Anterior cingulate cortex (tissue), 58 donors: ENCODE measurements around the gene ERG.

Source experiments
- DNase-seq, 58 donors: peaks; one replicate each; lab custom pipeline; 2025; lab: John Stamatoyannopoulos, UW

Gene ERG

GRCh38 chr21:38439426-38439825 is 58.9 kb downstream of the ERG start:
- no peak for DNase-seq

- DNase-seq = no peak
Measured at GRCh38 chr21:38438462-38438893, 59.8 kb downstream of the ERG start.

- no peak for DNase-seq
Measured at GRCh38 chr21:38436341-38436740, 61.9 kb downstream of the ERG start.

DNA sequence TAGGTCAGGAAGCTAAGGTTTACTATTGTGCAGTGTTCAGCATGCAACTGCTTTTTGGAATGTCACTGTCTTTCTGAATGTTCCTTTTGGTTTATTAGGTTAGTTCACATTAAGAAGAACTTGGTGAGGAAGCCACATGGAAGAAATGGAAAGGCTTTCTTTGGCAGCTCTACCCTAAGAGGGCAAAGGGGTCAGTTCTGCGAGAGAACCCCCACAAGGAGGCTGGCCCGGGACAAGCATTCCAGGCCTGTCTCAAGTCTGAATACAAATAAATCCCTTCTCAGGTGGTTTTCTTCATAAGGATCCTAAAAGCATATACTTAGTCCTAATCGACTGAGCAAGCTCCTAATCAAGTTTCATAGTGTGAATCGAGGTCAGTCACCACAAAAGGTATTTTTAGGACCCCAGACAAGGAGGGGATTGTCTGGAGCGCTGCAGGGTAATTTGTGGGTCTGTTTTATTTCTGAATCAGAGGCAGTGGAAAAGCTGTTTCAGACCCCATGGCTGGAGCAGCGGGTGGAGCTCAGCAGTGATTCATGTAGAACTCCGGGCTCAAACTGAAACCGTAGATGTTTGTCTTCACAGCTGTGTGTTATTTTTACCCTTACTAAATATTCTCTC is 63.3 kb downstream of the ERG start:
- DNase-seq = no peak

GRCh38 chr21:38433471-38433870 is 64.8 kb downstream of the ERG start:
- no peak for DNase-seq

- no peak for DNase-seq
Measured at GRCh38 chr21:38430401-38430984, 67.8 kb downstream of the ERG start.

DNA sequence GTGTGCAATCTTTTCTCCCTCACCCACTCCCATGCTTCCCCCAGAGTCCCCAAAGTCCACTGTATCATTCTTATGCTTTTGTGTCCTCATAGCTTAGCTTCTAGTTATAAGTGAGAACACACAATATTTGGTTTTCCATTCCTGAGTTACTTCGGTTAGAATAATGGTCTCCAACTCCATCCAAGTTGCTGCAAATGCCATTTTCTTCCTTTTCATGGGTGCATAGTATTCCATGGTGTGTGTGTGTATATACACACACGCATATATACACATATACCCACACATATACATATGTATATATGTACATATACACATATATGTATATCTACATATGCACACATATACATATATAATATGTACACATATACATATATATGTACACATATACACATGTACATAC is 69.3 kb downstream of the ERG start:
- no peak for DNase-seq

- DNase-seq = no peak
Measured at GRCh38 chr21:38428211-38428610, 70.1 kb downstream of the ERG start.

- peak in 1 of 58 donors; percentile 16 for DNase-seq
Measured at GRCh38 chr21:38424305-38425019, 73.8 kb downstream of the ERG start.

DNA sequence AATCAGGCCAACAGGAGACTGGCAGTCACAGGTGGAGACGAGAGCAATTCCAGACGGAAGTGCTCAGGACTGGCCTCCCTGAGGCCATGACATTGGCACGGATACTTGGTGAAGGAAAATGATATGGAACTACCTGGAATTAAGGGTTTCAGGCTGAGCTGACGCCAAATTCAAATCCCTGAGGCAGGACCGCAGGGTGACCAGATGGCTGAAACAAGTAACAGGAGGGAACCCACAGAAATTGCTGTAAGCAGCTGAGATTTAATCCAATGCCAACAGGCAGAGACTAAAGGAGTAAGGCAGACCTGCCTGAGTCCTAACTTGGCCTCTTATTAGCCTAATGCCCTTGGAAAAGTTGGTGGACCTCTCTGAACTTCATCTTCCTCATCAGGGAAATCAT is 76.2 kb downstream of the ERG start:
- DNase-seq = no peak

- DNase-seq = no peak
Measured at GRCh38 chr21:38420140-38420539, 78.1 kb downstream of the ERG start.

GRCh38 chr21:38417726-38418125 is 80.6 kb downstream of the ERG start:
- DNase-seq = no peak

DNA sequence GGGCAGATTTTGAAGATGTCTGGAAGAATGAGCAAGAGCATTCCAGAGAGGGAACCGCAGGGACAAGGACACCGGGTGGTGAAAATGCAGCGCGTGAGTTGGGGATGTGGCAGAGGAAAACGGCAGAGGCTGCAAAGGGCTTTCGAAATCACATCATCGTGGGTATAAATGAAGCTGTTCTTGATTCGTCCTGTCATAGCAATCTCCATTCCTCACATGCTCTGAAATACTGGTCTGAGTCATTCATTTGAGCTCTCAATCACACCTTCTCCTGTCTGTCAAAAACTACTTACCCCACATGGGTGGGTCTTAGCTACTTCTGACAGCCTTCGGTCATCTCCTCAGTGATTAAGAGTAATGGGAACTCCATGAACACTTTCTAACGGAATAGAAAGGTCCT is 81.5 kb downstream of the ERG start:
- DNase-seq = no peak

GRCh38 chr21:38413958-38414548 is 84.2 kb downstream of the ERG start:
- no peak for DNase-seq

GRCh38 chr21:38410466-38410865 is 87.8 kb downstream of the ERG start:
- no peak for DNase-seq

DNA sequence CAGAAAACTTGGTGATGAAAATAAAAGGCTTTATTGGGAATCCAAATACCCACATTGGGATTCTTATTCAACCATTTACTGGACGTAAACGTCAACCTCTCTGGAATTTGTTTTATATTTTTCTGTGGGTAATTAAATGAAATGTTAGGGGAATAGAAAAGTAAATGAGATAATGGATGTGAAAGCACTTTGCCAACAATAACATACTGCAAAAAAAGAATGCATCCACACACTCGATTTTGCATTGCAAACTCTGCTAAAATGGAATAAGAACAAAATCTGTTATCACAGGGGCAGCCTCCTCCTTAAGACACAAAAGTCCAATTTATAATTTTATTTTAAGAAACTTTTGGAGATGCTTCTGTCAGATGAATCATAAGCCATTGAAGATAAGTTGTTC is 88.4 kb downstream of the ERG start:
- no peak for DNase-seq

DNA sequence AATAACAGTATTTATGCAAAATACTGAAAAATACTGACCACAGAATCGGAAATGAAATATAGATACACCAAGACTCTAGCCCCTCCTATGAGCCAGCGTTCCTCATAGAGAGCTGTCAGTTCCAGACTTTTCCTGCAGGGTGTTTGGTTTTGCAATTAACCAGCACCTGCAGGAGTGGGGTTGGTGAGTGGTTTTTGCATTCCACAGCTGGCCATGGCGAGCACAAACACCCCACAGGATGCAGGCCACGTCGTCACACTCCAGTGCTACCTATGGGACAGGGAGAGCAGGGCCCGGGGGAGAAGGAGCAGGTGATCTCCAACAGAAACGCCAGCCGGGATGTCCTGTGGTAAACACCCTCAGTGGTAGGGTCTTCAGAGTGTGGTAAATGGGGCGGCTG is 94.1 kb downstream of the ERG start:
- no peak for DNase-seq

GRCh38 chr21:38402795-38403194 is 95.5 kb downstream of the ERG start:
- DNase-seq = no peak

GRCh38 chr21:38402291-38402690 is 96.0 kb downstream of the ERG start:
- no peak for DNase-seq

- DNase-seq = no peak
Measured at GRCh38 chr21:38401191-38401926, 96.9 kb downstream of the ERG start.
